GM18507 (cell line): ENCODE measurements around the gene SAPCD2.
"Not testable (repeated sequence)": the region's sequence is repeated elsewhere in the genome, so short reads cannot be mapped to it uniquely, and the experiment has no call there.

ENCODE experiments used
- DNase-seq: peaks from one replicate; pipeline ENCODE4 v3.0.0; 2011; ENCODE audit warnings: low read depth; ENCODE audit not compliant: insufficient read length; ENCODE audit errors: extremely low spot score
- FAIRE-seq: peaks from 2 replicates; lab custom pipeline; 2011; peaks lifted over from hg19 to GRCh38; lab: Jason Lieb, UNC

The SAPCD2 gene

GRCh38 chr9:137068539-137069507, 1.5 kb downstream of the SAPCD2 start:
- no peak for FAIRE-seq
- no peak for DNase-seq

- DNase-seq (peak; percentile 77), FAIRE-seq (peak; percentile 92)
These were observed 2.4 kb downstream of the SAPCD2 start for GRCh38 chr9:137067860-137068538.

GRCh38 chr9:137066096-137066861, 4.1 kb downstream of the SAPCD2 start:
- no peak for FAIRE-seq
- DNase-seq: no peak

GRCh38 chr9:137065336-137065967, 4.9 kb downstream of the SAPCD2 start:
- DNase-seq: no peak
- FAIRE-seq: no peak

GRCh38 chr9:137064880-137065164, 5.5 kb downstream of the SAPCD2 start:
- DNase-seq: no peak
- FAIRE-seq: no peak

- FAIRE-seq: peak; percentile 70
These were observed 6.1 kb downstream of the SAPCD2 start for GRCh38 chr9:137064027-137064879.

GRCh38 chr9:137063311-137064026, 6.9 kb downstream of the SAPCD2 start:
- DNase-seq: no peak
- no peak for FAIRE-seq

More at GRCh38 chr9:137064027-137064879, 6.1 kb downstream of the SAPCD2 start:
- DNase-seq: no peak

GRCh38 chr9:137062798-137063197, 7.6 kb downstream of the SAPCD2 start:
- not testable (repeated sequence) for FAIRE-seq

GRCh38 chr9:137062384-137062783, 8.0 kb downstream of the SAPCD2 start:
- DNase-seq (no peak), FAIRE-seq (no peak)

More at GRCh38 chr9:137062798-137063197, 7.6 kb downstream of the SAPCD2 start:
- DNase-seq: not testable (repeated sequence)

- FAIRE-seq (no peak), DNase-seq (no peak)
These were observed 11.7 kb downstream of the SAPCD2 start for GRCh38 chr9:137058521-137059234.

GRCh38 chr9:137057545-137057944, 12.8 kb downstream of the SAPCD2 start:
- no peak for FAIRE-seq
- DNase-seq: no peak

GRCh38 chr9:137056739-137057415, 13.5 kb downstream of the SAPCD2 start:
- no peak for DNase-seq

GRCh38 chr9:137055385-137056364, 14.7 kb downstream of the SAPCD2 start:
- FAIRE-seq: no peak
- DNase-seq: no peak

More at GRCh38 chr9:137056739-137057415, 13.5 kb downstream of the SAPCD2 start:
- no peak for FAIRE-seq

GRCh38 chr9:137054932-137055384, 15.4 kb downstream of the SAPCD2 start:
- DNase-seq (no peak), FAIRE-seq (no peak)
